NCI-H1048 (cell line): Measurements from ENCODE around the gene ITGAD.
A peak's percentile ranks its signal among the peaks of the same experiment; 100 is the strongest.

Source experiments
- DNase-seq: peaks from one replicate; lab custom pipeline; 2025; lab: John Stamatoyannopoulos, UW

ITGAD gene

DNA sequence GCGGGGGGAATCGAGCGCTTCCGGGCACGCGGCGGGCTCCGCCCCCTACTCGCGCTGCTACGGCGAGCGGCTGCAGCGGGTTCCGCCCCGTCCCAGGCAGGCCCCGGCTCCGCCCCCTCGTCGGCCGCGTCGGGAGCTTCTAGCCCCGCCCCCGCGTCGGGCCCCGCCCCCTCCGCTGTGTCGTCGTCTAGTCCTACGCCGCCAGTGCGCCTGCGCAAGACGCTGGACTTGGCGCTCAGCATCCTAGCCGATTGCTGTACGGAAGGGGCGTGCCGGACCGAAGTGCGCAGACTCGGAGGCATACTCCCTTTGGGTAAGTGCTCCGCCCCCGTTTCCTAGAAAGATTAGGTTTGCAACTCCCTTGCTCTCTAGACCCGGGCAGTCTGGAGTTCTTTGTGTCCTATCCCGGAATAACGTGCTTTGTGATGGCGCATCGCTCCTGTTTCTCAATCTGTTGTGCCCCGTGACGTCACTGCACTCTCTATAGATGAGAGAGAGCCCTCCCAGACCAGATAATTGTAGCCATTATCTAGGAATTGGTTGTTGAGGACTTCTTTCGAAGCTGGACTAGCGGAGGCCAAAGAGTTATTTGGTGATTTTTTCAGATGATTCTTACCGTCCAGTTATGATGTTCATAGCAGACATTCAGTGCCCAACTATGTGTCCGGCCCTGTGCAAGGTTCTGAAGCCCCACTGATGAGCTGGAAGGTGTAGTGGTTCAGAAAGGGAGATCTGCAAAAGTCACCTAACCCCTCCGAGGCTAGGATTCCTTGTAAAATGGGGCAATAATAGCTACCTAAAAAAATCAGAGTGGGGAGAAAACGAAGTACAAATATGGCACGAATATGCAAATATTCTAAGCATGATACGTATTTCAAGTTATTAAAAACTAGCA is 66.8 kb downstream of the ITGAD start:
- peak; percentile 99 for DNase-seq

DNA sequence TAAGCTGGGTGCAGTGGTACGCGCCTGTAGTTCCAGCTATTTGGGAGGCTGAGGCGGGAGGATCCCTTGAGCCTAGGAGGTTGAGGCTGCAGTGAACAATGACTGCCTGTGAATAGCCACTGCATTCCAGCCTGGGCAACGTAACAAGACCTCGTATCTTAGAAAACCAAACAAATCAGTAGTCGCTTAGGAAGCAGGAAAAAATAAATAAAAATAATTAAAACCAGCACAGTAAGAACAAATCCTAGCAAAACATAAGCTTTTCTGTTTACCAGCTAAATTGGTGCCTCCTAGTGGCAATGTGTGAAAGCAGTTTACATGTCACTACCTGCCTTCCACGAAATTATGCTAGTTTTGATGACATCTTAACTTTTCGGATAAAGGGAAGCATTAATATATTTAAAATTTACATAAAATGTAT is 67.5 kb downstream of the ITGAD start:
- no peak for DNase-seq

DNA sequence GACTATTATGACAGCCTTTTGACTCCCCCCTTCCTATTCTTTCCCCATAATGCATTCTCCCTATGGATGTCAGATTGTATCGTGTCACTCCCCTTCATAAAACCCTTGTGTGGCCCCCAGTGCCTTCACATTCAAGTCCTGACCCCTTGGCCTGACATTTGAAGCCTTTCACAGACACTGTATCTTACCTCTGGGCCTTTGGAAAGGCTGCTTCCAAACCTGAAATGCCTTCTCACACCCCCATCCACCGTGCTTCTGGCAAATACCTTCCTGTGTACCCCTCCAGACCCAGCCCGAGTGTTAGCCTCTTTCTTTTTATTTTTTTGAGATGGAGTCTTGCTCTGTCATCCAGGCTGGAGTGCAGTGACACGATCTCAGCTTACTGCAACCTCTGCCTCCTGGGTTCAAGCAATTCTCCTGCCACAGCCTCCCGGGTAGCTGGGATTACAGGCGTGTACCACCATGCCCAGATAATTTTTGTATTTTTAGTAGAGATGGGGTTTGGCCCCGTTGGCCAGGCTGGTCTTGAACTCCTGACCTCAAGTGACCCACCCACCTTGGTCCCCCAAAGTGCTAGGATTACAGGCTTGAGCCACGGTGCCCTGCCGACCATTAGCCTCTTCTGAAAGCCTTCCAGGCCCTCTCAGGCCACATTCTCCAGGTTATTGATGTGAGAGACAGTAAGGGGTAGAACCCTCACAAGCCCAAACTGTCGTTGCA is 68.2 kb downstream of the ITGAD start:
- DNase-seq, result no peak

- DNase-seq, result no peak
Measured at GRCh38 chr16:31461921-31462804, 69.0 kb downstream of the ITGAD start.

GRCh38 chr16:31464348-31464769 is 71.2 kb downstream of the ITGAD start:
- no peak for DNase-seq

GRCh38 chr16:31464781-31465260 is 71.7 kb downstream of the ITGAD start:
- DNase-seq, result no peak

- DNase-seq, result no peak
Measured at GRCh38 chr16:31465788-31466370, 72.7 kb downstream of the ITGAD start.

- DNase-seq, result no peak
Measured at GRCh38 chr16:31466381-31466841, 73.3 kb downstream of the ITGAD start.

- no peak for DNase-seq
Measured at GRCh38 chr16:31467151-31467773, 74.1 kb downstream of the ITGAD start.

DNA sequence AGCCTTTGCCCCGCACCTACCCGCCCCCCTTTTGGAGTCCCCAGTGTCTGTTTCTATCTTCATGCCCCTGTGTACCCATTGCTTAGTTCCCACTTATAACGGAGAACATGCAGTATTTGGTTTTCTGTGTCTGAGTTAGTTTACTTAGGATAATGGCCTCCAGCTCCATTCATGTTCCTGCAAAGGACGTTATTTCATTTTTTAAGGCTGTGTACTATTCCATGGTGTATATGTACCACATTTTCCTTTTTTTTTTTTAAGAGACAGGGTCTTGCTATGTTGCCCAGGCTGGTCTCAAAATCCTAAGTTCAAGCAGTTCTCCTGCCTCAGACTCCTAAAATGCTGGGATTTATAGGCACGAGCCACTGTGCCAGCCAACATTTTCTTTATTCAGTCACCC is 74.7 kb downstream of the ITGAD start:
- no peak for DNase-seq

- DNase-seq, result no peak
Measured at GRCh38 chr16:31470615-31471014, 77.5 kb downstream of the ITGAD start.

- no peak for DNase-seq
Measured at GRCh38 chr16:31471241-31471874, 78.2 kb downstream of the ITGAD start.

DNA sequence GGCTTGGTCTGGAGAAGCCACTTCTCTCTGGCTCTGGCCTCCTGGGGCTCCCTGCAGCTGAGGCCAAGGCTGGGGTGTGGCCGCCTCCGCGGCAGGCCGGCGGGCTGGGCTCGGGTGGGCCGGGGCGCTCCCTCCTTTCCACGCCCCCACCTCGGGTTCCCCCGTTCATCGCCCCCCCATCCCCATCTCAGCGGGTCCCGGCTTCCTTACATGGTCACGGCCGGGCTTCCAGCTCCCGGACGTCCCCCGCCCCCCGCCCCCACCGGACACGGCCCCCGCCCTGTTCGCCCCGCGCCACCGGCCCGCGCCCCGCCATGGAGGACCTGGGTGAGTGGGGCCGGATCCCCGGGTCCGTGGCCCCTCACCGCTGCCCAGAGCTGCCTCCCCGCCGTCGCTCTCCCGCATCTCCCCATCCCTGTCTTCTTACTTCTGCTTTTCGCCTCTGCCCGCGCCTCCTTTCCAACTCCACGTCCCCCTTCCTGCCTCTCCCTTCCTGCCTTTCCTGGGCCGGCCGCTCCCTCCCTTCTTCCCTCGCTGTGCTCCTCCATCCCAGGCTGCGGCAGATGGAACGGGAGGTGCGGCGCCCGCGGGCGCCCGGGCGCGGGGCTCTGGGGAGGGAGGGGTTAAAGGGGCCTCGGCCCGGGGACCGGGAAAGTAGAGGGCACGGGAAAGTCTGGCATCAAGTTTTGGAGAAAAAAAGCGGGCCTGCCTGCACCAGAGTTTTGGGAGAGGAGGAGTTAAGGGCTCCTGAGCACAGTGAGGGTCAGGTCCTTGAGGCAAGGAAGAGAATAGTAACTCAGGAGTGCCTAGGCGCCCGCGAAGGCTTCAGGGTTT is 79.0 kb downstream of the ITGAD start, which contains the start of gene TGFB1I1:
Gene TGFB1I1 (plus strand): TSS at position 278 of the 834 bp plus-strand sequence. CDS start 37 bp downstream, at position 315.
- DNase-seq, result no peak

DNA sequence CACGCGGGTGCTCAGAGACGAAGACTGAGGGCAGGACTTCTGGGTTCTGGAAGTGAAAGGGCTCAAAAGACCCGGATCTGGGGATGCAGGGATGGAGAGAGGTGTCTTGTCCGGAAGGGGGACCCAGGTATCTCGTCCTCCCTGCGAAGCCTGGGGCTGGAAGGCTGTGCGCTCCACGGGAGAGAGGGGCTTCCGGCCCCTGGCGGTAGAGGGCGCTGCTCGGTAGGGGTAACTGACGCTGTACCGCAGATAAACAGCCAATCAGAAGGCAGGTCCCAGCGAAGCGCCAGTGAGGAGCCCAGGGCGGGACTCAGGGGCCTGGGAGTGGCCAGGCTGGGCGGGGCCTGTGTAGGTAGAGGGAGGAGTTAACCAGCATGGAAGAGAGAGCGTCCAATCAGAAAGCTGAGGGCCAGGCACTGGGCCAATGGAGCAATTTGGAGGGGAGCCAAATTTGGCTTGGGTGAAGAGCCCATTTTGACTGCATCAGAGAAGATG is 79.6 kb downstream of the ITGAD start:
- peak; percentile 79 for DNase-seq

GRCh38 chr16:31473264-31473984 is 80.3 kb downstream of the ITGAD start:
- DNase-seq, result no peak

DNA sequence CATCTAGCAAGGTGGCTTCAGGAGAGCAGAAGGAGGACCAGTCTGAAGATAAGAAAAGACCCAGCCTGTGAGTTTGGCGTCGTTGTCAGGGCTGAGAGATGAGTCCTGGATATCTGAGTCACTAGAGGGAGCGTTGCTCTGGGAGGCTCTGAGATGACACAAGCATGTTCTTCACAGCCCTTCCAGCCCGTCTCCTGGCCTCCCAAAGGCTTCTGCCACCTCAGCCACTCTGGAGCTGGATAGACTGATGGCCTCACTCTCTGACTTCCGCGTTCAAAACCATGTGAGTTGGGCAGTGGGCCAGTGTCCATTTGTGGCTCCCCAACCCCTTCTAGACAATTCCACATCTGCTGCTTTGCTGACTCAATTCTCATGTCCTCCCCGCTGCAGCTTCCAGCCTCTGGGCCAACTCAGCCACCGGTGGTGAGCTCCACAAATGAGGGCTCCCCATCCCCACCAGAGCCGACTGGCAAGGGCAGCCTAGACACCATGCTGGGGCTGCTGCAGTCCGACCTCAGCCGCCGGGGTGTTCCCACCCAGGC is 81.1 kb downstream of the ITGAD start:
- DNase-seq, result no peak

DNA sequence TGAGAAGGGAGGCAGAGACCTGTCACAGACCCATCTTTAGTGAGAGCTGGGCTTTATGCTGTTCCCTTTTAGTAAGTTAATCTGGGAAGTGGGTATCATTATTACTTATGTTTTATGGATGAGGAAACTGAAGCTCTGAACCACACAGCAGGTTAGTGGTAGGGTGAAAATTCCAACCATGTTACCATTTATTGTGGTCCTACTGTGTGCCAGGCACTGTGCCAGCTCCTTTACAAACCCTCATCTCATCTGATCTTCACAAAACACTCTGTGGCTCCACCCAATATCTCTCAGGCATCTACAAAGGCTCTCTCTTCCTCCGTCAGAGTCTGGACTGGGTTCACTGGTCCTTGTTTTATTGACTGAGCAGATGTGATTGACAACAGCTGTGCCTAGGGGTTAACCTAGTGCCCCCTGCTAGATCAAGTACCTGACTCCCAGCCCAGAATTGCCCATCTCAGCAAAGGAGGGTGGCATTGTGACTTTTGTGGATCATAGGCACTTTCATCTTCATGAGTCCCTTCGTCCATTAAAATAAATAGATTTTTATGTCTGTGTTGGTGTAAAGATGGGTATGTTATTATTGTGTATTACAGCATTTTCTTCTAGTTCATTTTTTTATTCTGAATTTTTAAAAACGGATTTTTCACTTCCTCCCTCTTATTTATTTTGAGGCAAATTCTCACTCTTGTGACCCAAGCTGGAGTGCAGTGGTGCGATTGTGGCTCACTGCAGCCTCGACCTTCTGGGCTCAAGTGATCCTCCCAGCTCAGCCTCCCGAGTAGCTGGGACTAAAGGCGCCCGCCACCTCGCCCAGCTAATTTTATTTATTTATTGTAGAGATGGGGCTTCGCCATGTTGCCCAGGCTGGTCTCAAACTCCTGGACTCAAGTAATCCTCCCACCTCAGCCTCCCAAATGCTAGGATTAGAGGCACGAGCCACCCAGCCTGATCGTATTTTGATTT is 81.9 kb downstream of the ITGAD start:
- no peak for DNase-seq
